Renal cortex interstitium (tissue), 11 donors: ENCODE measurements around the gene KPNA4. TPM values are rescaled to one million over a fixed set of nuclear protein-coding genes. Genes with fewer than 3 reads are reported as not detected.
A peak's percentile ranks its signal among the peaks of the same experiment; 100 is the strongest.
"Not testable (repeated sequence)": the region's sequence is repeated elsewhere in the genome, so short reads cannot be mapped to it uniquely, and the experiment has no call there.

Experiments used
- DNase-seq, 11 donors: peaks; one replicate each; pipeline ENCODE4 v3.0.0-alpha.2; 2013; ENCODE audit warnings: low read depth in 9 of 11, low spot score in 4 of 11; ENCODE audit errors: extremely low read depth in 1 of 11
- polyA plus RNA-seq, 3 donors: library from polyadenylated mRNA; unstranded; fragments of 120-200 nt; gene quantifications; one replicate each; pipeline ENCODE4 v1.2.1, GENCODE V29; 2013; ENCODE audit not compliant: insufficient read length in 3 of 3

The KPNA4 gene
- polyA plus RNA-seq, 3 donors, result 57.4 to 88.8 (median 80.7) TPM

GRCh38 chr3:160544844-160545503, 20.4 kb downstream of the KPNA4 start:
- DNase-seq, result peak in 2 of 11 donors; percentile 7 to 21

GRCh38 chr3:160540551-160540950, 24.8 kb downstream of the KPNA4 start:
- DNase-seq, result no peak

DNA sequence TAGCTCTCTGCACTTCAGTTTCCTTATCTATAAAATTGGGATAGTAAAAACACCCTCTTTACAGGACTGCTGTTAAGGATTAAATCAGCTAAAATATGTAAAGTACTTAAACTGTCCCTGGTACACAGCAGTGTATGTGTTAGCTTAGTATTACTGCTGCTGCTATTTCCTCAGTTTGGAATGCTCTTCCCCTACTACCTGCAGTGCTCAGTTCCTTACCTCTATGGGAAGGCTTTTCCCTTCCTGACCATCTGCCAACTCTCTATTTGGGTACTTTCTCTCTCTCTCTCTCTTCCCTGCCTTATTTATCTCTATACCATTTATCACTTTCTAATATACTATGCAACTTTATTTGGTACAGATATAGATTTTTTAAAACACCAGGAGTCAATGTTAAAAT, 26.5 kb downstream of the KPNA4 start:
- DNase-seq, result no peak

- DNase-seq, result no peak
Measured at GRCh38 chr3:160537729-160538128, 27.6 kb downstream of the KPNA4 start.

DNA sequence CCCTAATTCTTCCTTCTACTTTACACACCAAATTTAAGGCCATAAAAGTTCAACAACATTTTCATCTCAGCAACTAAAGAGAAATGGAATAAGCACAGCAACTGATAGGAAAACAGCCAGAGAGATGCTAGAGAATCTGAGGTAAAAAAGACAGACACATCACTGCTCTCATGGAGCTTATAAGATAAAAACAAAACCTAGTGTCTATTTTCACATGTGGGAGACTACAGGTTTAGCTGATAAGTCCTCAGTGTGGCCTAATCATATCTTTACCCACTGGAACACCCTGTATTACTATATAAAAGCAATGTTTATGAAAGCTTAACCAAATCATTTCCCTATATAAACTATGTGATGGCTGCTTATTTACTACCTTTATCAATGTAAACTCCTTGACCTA, 33.0 kb downstream of the KPNA4 start:
- no peak for DNase-seq

- no peak for DNase-seq
Measured at GRCh38 chr3:160531311-160531710, 34.1 kb downstream of the KPNA4 start.

- not testable (repeated sequence) for DNase-seq
Measured at GRCh38 chr3:160516391-160516790, 49.0 kb downstream of the KPNA4 start.

DNA sequence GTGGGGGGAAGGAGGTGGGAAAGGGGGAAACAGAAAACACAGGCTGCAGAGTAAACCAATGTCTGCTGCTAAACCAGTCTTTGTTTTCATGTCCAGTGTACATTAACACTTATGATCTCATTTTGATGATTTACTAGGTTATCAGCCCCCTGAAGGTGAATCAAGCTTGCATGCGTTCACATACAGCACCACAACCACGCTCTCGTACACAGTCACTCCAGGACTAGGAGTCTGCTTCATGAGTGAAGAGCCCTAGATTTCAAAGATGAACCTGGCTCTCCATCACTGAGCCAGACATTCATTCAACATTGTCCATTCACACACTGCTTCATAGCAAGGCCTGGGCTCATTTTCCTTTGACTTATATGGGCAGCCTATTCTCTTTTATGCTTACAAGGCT, 64.0 kb downstream of the KPNA4 start:
- no peak for DNase-seq

GRCh38 chr3:160498202-160498601, 67.2 kb downstream of the KPNA4 start:
- DNase-seq, result no peak

DNA sequence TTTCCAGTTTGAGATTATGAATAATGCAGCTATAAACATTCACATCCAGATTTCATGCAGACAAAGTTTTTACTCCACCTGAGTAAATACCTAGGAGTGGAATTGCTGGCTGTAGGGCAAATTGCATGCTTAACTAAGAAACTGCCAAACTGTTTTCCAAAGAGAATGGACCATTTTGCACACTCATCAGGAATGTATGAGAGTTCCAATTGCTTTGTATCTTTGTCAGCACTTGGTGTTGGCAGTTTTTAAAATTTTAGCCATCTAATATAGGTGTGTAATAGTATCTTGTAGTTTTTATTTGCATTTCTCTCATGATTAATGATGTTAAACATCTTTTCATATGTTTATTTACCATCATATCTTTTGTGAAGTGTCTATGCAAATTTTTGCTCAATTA, 75.2 kb downstream of the KPNA4 start:
- DNase-seq, result no peak

GRCh38 chr3:160486459-160486869, 78.9 kb downstream of the KPNA4 start:
- DNase-seq, result peak in 2 of 11 donors; percentile 12 to 22

DNA sequence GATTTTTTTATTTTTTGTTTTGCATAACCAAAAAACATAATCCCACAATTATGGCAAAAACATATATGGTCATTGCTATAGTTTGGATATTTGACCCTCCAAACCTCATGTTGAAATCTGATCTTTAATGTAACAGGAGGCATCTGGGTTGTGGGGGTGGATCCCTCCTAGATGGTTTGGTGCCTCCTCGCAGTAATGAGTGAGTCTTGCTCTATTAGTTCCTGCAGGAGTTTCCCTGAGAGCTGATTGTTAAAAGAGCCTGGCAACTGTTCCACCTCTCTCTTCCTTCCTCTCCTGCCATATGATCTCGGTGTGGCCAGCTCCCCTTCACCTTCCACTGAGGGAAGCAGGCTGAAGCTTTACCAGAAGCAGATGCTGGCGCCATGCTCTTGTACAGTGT, 82.6 kb downstream of the KPNA4 start:
- DNase-seq, result peak in 1 of 11 donors; percentile 14

DNA sequence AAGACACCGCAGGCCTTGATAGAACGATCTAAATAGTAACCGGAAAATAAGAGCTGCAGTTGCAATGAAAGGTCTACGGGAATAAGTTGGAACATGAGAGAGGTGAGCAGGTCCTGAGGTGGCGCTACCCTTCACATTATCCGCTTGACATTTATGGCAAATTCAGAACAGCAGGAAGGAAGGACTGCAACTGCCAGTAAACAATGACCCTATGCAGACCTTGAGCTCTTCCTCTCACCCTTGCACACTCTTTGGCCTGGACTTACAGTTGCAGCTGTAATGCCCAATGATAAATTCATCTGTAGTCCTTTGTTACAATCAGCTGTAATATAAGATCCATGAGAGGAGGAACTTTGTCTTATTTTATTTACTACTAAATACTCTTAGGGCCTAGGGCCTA, 83.5 kb downstream of the KPNA4 start:
- DNase-seq, result no peak

GRCh38 chr3:160480931-160481330, 84.4 kb downstream of the KPNA4 start:
- no peak for DNase-seq

- no peak for DNase-seq
Measured at GRCh38 chr3:160479376-160479775, 86.0 kb downstream of the KPNA4 start.

DNA sequence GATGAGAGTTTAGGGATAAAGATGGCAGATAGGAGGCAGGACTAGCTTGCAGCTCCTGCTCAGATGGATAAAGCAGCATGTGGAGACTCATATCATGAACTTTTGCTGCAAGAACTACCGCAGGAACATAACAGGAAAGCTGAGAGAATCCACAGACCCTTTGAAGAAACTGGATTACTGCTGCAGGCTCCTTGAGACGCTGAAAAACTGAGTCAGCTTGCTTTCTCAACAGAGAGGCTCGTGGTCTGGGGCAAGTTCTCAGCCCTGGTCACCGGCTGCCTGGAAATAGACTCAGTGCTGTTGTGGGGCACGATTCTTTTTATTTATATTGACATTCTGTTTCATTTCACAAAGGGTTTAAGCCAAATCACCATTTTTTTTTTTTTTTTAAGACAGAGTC, 87.0 kb downstream of the KPNA4 start:
- DNase-seq, result no peak

DNA sequence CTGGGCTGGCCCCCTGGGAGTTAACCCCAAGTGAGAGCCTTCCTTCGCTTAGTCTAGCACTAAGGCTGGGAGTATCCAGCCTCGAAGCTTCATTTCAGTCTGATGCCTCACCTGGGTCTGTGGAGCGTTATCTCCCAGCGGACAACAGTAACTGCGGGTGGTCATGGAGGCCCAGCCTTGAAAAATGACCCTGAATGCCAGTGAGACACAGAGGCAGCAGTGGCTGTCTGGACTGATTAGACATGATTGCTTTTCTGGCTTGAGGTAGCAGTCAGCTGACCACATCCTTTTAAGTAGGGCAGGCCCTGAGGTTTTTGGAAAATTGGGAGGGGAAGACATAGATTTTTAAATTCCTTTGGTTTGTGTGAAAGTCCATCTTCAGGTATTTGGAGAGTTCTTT, 87.6 kb downstream of the KPNA4 start:
- DNase-seq, result no peak

DNA sequence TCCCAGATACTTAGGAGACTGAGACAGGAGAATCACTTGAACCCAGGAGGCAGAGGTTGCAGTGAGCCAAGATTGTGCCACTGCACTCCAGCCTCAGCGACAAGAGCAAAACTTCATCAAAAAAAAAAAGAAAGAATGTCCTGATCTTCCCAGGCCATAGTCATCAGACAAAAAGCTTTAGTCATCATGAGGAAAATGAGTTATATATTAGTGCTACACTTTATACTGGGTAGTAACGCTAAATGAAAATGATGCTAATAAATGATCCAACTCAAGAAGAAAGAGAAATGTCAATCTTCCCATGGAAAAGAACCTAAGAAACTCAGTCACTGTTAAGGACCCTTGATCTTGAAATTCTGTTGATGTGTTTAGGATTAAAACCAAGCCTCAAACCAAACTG, 89.5 kb downstream of the KPNA4 start:
- no peak for DNase-seq

DNA sequence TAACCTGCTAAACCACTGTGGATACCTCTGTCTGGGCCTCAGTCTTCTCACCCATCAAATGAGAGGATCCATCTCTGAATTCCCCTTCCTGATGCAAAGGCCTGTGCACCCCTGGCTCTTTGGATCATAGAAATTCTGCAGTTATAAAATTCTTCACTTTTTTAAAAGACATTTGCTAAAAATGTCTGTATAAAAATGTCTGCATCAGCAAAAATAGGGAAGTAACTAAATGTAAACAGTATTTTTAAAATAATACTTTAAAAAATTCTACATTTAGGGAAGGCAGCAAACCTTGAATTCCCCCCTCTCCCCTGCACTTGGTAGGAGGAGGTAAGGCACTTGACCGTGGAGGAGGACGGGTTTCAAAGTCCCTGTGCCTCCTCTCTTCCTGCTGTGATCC, 90.2 kb downstream of the KPNA4 start:
- no peak for DNase-seq

GRCh38 chr3:160474416-160474838, 90.9 kb downstream of the KPNA4 start:
- no peak for DNase-seq

- no peak for DNase-seq
Measured at GRCh38 chr3:160473978-160474377, 91.4 kb downstream of the KPNA4 start.
